ENCODE measurements around the gene QPCTL. TPM values are rescaled to one million over a fixed set of nuclear protein-coding genes. Genes with fewer than 3 reads are reported as not detected.

The QPCTL gene
- total and polyA plus RNA-seq, 10 of the 15 experiments (the other 5 are each of a cell fraction or from before 2014, with no cell fraction given) = 1.1 to 22.6 (median 11.2) TPM

- WGBS (ENCODE audit: insufficient coverage, insufficient replicate concordance, low lambda C conversion rate, missing lambda C conversion rate) = 28% methylated on average over 5 of the region's 5 CpGs
- CTCF ChIA-PET = no interaction called here
- TF ChIP-seq REST (IDR thresholded peaks at IDR 0.05; ENCODE audit: low read depth, low read length) = no peak
- TF ChIP-seq, protein P1, sequence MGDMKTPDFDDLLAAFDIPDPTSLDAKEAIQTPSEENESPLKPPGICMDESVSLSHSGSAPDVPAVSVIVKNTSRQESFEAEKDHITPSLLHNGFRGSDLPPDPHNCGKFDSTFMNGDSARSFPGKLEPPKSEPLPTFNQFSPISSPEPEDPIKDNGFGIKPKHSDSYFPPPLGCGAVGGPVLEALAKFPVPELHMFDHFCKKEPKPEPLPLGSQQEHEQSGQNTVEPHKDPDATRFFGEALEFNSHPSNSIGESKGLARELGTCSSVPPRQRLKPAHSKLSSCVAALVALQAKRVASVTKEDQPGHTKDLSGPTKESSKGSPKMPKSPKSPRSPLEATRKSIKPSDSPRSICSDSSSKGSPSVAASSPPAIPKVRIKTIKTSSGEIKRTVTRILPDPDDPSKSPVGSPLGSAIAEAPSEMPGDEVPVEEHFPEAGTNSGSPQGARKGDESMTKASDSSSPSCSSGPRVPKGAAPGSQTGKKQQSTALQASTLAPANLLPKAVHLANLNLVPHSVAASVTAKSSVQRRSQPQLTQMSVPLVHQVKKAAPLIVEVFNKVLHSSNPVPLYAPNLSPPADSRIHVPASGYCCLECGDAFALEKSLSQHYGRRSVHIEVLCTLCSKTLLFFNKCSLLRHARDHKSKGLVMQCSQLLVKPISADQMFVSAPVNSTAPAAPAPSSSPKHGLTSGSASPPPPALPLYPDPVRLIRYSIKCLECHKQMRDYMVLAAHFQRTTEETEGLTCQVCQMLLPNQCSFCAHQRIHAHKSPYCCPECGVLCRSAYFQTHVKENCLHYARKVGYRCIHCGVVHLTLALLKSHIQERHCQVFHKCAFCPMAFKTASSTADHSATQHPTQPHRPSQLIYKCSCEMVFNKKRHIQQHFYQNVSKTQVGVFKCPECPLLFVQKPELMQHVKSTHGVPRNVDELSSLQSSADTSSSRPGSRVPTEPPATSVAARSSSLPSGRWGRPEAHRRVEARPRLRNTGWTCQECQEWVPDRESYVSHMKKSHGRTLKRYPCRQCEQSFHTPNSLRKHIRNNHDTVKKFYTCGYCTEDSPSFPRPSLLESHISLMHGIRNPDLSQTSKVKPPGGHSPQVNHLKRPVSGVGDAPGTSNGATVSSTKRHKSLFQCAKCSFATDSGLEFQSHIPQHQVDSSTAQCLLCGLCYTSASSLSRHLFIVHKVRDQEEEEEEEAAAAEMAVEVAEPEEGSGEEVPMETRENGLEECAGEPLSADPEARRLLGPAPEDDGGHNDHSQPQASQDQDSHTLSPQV (IDR thresholded peaks at IDR 0.05) = no peak
- TF ChIP-seq JUND (IDR thresholded peaks at IDR 0.05; ENCODE audit: low read depth, low read length) = no peak
- TF ChIP-seq, protein P2, sequence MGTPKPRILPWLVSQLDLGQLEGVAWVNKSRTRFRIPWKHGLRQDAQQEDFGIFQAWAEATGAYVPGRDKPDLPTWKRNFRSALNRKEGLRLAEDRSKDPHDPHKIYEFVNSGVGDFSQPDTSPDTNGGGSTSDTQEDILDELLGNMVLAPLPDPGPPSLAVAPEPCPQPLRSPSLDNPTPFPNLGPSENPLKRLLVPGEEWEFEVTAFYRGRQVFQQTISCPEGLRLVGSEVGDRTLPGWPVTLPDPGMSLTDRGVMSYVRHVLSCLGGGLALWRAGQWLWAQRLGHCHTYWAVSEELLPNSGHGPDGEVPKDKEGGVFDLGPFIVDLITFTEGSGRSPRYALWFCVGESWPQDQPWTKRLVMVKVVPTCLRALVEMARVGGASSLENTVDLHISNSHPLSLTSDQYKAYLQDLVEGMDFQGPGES (IDR thresholded peaks at IDR 0.05) = no peak
- no peak for TF ChIP-seq ZNF217 (IDR thresholded peaks at IDR 0.05)
- no peak for TF ChIP-seq LARP7 (IDR thresholded peaks at IDR 0.05)
- TF ChIP-seq POLR2AphosphoS2 (IDR thresholded peaks at IDR 0.05; ENCODE audit: low read depth, low read length) = no peak
- no peak for TF ChIP-seq CUX1 (IDR thresholded peaks at IDR 0.05; ENCODE audit: insufficient replicate concordance, low read depth, low read length)
- no peak for TF ChIP-seq BCL11A (IDR thresholded peaks at IDR 0.05; ENCODE audit: low read depth, low read length)
- TF ChIP-seq FOS (IDR thresholded peaks at IDR 0.05; ENCODE audit: borderline replicate concordance, extremely low read depth, insufficient read length) = no peak
These were observed 55.0 kb downstream of the QPCTL start for GRCh38 chr19:45747513-45747912.

More at GRCh38 chr19:45747513-45747912, 55.0 kb downstream of the QPCTL start:
- ChIA-PET SMC1A (ENCODE audit: uncharacterized antibody, unreplicated experiment) (no interaction called here), POLR2A (interaction anchor here (0.6 kb wide), 1 partner anchor 824 kb away, joined by 3 read pairs; no protein-coding TSS in a partner anchor), RAD21 (ENCODE audit: unreplicated experiment) (no interaction called here)
- Histone ChIP-seq H3K9me3 (replicated peaks; ENCODE audit: control insufficient read depth, insufficient read depth, low read length) (no peaks in the 10 kb centered on the region), H4K20me1 (ENCODE audit: control insufficient read depth, insufficient read depth) (no peaks in the 10 kb centered on the region), H3K4me2 (ENCODE audit: control insufficient read depth, insufficient read depth) (no peak overlapping the region), H3K79me2 (ENCODE audit: control insufficient read depth, insufficient read depth, low read length) (no peaks in the 10 kb centered on the region), H3K4me1 (ENCODE audit: control insufficient read depth, insufficient read depth, low read length) (no peaks in the 10 kb centered on the region), H3K36me3 (ENCODE audit: control insufficient read depth in 2 of 2, insufficient read depth in 2 of 2, low read length in 1 of 2) (no peaks in the 10 kb centered on the region), H3K9ac (ENCODE audit: control insufficient read depth, insufficient read depth, low read length) (no peak overlapping the region), H3K27ac (ENCODE audit: control insufficient read depth, insufficient read depth) (no peak overlapping the region), H2AFZ (ENCODE audit: control insufficient read depth, low read depth, low read length) (no peak overlapping the region), H3K4me3 (no peak overlapping the region), H3K27me3 (replicated peaks in 1 of 2; ENCODE audit: control insufficient read depth in 2 of 2, insufficient read depth in 2 of 2, low read length in 1 of 2) (peaks cover 0 to 2% of the 10 kb centered on the region in 2 experiments; a peak in 2 of 4 replicates)
- no TSS peak for BruUV-seq (replicated peaks)
- no peak for FAIRE-seq
- in situ Hi-C loops (cut with MboI) = no loop called here
- ATAC-seq = no peak
- intact Hi-C loops (cut with micrococcal nuclease; ENCODE audit: unreplicated experiment) = no loop called here
- no peak for DNase-seq (ENCODE audit: low read depth, low spot score)
